ENCODE results near the gene RNF123. TPM values are rescaled to one million over a fixed set of nuclear protein-coding genes. Genes with fewer than 3 reads are reported as not detected.

RNF123 gene
- total RNA-seq, 1 experiment from 2014 or later: 71.9 TPM

DNA sequence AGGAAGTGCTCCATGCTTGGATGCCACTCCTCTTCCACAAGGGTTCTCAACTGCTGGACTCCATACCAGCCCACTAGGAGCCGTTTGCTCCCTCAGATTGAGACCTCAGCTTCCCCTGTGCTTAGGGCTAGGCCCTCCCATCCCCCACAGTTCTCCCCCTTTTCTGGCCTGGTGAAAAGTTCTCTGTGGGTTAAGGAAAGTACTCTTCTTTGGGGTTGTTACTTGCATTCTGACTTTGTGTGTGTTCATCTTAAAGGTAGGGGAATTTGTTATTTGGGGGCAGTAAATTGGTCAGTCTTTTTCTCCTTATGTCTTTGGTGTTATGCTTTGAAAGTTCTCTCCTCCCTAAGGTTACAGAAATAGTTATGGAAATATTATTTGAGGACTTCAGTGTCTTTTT lies 39.2 kb upstream of the RNF123 start:
- ChIA-PET POLR2A (no interaction called here), CTCF (no interaction called here), RAD21 (ENCODE audit: low non-redundant PET in 1 of 2, low total read pairs in 2 of 2, uncharacterized antibody in 2 of 2, unreplicated experiment in 2 of 2) (interaction anchor here in 1 of 2 experiments (0.5 kb wide), 1 partner anchor 58 kb away, joined by 3 read pairs; no protein-coding TSS in a partner anchor)
- Histone ChIP-seq H3K4me2 (ENCODE audit: low read length) (no peak overlapping the region), H3K4me1 (ENCODE audit: control insufficient read depth in 1 of 2, insufficient read depth in 2 of 2, low read length in 2 of 2) (peaks cover 4 to 17% of the 10 kb centered on the region in 2 experiments; a peak in 2 of 4 replicates), H3K79me2 (ENCODE audit: insufficient read depth, low read length) (no peaks in the 10 kb centered on the region), H3K9ac (ENCODE audit: low read length) (no peak overlapping the region), H3K27me3 (ENCODE audit: insufficient read depth, low read length) (no peaks in the 10 kb centered on the region), H2AFZ (ENCODE audit: low read depth, low read length, poor library complexity, severe bottlenecking) (no peak overlapping the region), H3K36me3 (ENCODE audit: control insufficient read depth in 1 of 2, insufficient read depth in 2 of 2, low read length in 2 of 2) (no peaks in the 10 kb centered on the region), H3K4me3 (replicated peaks in 1 of 2; ENCODE audit: low read depth in 1 of 2, low read length in 2 of 2) (no peak overlapping the region), H3K9me2 (ENCODE audit: insufficient read depth) (no peaks in the 10 kb centered on the region), H3K9me3 (ENCODE audit: control insufficient read depth in 1 of 2, insufficient read depth in 1 of 2, low read depth in 1 of 2, low read length in 2 of 2) (no peaks in the 10 kb centered on the region), H4K20me1 (ENCODE audit: insufficient read depth) (no peaks in the 10 kb centered on the region), H3K27ac (ENCODE audit: low read depth, low read length) (no peak overlapping the region)
- no peak for ATAC-seq
- TF ChIP-seq ZFX (IDR thresholded peaks at IDR 0.05) (no peak), ELF1 (IDR thresholded peaks at IDR 0.05; ENCODE audit: borderline replicate concordance, low read depth) (no peak), CBX3 (IDR thresholded peaks at IDR 0.05; ENCODE audit: low read depth) (no peak), EZH2phosphoT487 (IDR thresholded peaks at IDR 0.05; ENCODE audit: borderline replicate concordance) (no peak), ZNF274 (IDR thresholded peaks at IDR 0.05; ENCODE audit: low read depth, low read length) (no peak), POLR2A (IDR thresholded peaks at IDR 0.05; ENCODE audit: borderline replicate concordance, extremely low read depth, insufficient read depth, insufficient read length) (no peak), MAX (IDR thresholded peaks at IDR 0.05) (no peak), EZH2 (IDR thresholded peaks at IDR 0.05) (no peak), SRF (IDR thresholded peaks at IDR 0.05; ENCODE audit: low read depth) (no peak), EGR1 (IDR thresholded peaks at IDR 0.05; ENCODE audit: low read depth) (no peak), FOSL1 (IDR thresholded peaks at IDR 0.05; ENCODE audit: low read depth) (no peak), ATF3 (IDR thresholded peaks at IDR 0.05) (no peak), SIN3A (IDR thresholded peaks at IDR 0.05; ENCODE audit: low read depth) (no peak), SP1 (IDR thresholded peaks at IDR 0.05; ENCODE audit: low read depth) (no peak)
- DNase-seq (ENCODE audit: low read depth, low spot score): no peak
- intact Hi-C loops (cut with micrococcal nuclease): no loop called here
- no TSS peak for BruUV-seq (replicated peaks)

DNA sequence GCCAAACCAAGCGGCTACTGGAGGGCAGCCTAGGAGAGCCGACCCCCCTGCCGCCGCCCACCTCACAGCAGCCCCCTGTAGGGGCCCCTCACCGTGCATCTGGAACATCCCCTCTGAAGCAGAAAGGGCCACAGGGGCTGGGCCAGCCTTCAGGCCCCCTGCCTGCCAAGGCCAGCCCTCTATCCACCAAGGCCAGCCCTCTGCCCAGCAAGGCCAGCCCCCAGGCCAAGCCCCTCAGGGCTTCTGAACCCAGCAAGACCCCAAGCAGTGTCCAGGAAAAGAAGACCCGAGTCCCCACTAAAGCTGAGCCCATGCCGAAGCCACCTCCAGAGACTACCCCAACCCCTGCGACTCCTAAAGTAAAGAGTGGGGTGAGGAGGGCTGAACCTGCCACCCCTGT lies 38.7 kb upstream of the RNF123 start:
- Histone ChIP-seq H3K4me3 (replicated peaks in 1 of 2; ENCODE audit: low read depth in 1 of 2, low read length in 2 of 2) (no peak overlapping the region), H3K9me2 (ENCODE audit: insufficient read depth) (no peaks in the 10 kb centered on the region), H3K79me2 (ENCODE audit: insufficient read depth, low read length) (no peaks in the 10 kb centered on the region), H2AFZ (ENCODE audit: low read depth, low read length, poor library complexity, severe bottlenecking) (no peak overlapping the region), H3K4me1 (ENCODE audit: control insufficient read depth in 1 of 2, insufficient read depth in 2 of 2, low read length in 2 of 2) (peaks cover 4 to 17% of the 10 kb centered on the region in 2 experiments; a peak in 2 of 4 replicates), H3K36me3 (ENCODE audit: control insufficient read depth in 1 of 2, insufficient read depth in 2 of 2, low read length in 2 of 2) (no peaks in the 10 kb centered on the region), H3K9me3 (ENCODE audit: control insufficient read depth in 1 of 2, insufficient read depth in 1 of 2, low read depth in 1 of 2, low read length in 2 of 2) (no peaks in the 10 kb centered on the region), H3K27ac (ENCODE audit: low read depth, low read length) (no peak overlapping the region), H3K27me3 (ENCODE audit: insufficient read depth, low read length) (no peaks in the 10 kb centered on the region), H3K4me2 (ENCODE audit: low read length) (no peak overlapping the region), H3K9ac (ENCODE audit: low read length) (no peak overlapping the region), H4K20me1 (ENCODE audit: insufficient read depth) (no peaks in the 10 kb centered on the region)
- DNase-seq (ENCODE audit: low read depth, low spot score) (no peak), ATAC-seq (no peak)
- intact Hi-C loops (cut with micrococcal nuclease): no loop called here
- POLR2A ChIA-PET: no interaction called here
- CTCF ChIA-PET: no interaction called here
- BruUV-seq (replicated peaks): no TSS peak
- RAD21 ChIA-PET (ENCODE audit: low non-redundant PET in 1 of 2, low total read pairs in 2 of 2, uncharacterized antibody in 2 of 2, unreplicated experiment in 2 of 2): interaction anchor here in 1 of 2 experiments (0.5 kb wide), 1 partner anchor 58 kb away, joined by 3 read pairs; no protein-coding TSS in a partner anchor
- TF ChIP-seq ZBTB33 (IDR thresholded peaks at IDR 0.05; ENCODE audit: extremely low read depth, insufficient replicate concordance, low read length) (no peak), ATF3 (IDR thresholded peaks at IDR 0.05) (no peak), EGR1 (IDR thresholded peaks at IDR 0.05; ENCODE audit: low read depth) (no peak), SP1 (IDR thresholded peaks at IDR 0.05; ENCODE audit: low read depth) (no peak), YY1 (IDR thresholded peaks at IDR 0.05; ENCODE audit: extremely low read depth, insufficient replicate concordance, low read depth, low read length) (no peak), ZNF274 (IDR thresholded peaks at IDR 0.05; ENCODE audit: low read depth, low read length) (no peak), SRF (IDR thresholded peaks at IDR 0.05; ENCODE audit: low read depth) (no peak), SIN3A (IDR thresholded peaks at IDR 0.05; ENCODE audit: low read depth) (no peak), CBX3 (IDR thresholded peaks at IDR 0.05; ENCODE audit: low read depth) (no peak)

All from HCT116 (cell line).